Osteocyte (in vitro differentiated cells): ENCODE results near the gene FLACC1. TPM values are rescaled to one million over a fixed set of nuclear protein-coding genes. Genes with fewer than 3 reads are reported as not detected.

Source experiments
- DNase-seq: peaks from one replicate; pipeline ENCODE4 v3.0.0; 2021; ENCODE audit warnings: mixed read lengths; ENCODE audit not compliant: unreplicated experiment; ENCODE audit errors: extremely low spot score
- H3K27ac Mint-ChIP-seq: one replicate; pipeline ENCODE4 v1.8.0; 2021; ENCODE audit warnings: mild to moderate bottlenecking, mixed read lengths; ENCODE audit not compliant: unreplicated experiment
- H3K27me3 Mint-ChIP-seq: one replicate; pipeline ENCODE4 v1.8.0; 2021; ENCODE audit warnings: mixed read lengths; ENCODE audit not compliant: unreplicated experiment
- H3K36me3 Mint-ChIP-seq: one replicate; pipeline ENCODE4 v1.8.0; 2021; ENCODE audit warnings: mixed read lengths; ENCODE audit not compliant: unreplicated experiment
- H3K4me1 Mint-ChIP-seq: one replicate; pipeline ENCODE4 v1.8.0; 2021; ENCODE audit warnings: mixed read lengths; ENCODE audit not compliant: unreplicated experiment
- H3K4me3 Mint-ChIP-seq: one replicate; pipeline ENCODE4 v1.8.0; 2021; ENCODE audit warnings: mild to moderate bottlenecking, moderate library complexity, mixed read lengths; ENCODE audit not compliant: unreplicated experiment
- H3K9me3 Mint-ChIP-seq: one replicate; pipeline ENCODE4 v1.8.0; 2021; ENCODE audit warnings: mixed read lengths; ENCODE audit not compliant: unreplicated experiment
- CTCF ChIP-seq: fragments of 200-600 bp; sonication (generic); IDR thresholded peaks from 2 replicates; pipeline ENCODE4 v1.5.0; 2021; ENCODE audit warnings: antibody characterized with exemption, mild to moderate bottlenecking, moderate library complexity
- total RNA-seq: library from RNA; stranded (reverse); gene quantifications from 2 replicates; pipeline ENCODE4 v1.2.1, GENCODE V29; 2021

Gene FLACC1
- total RNA-seq, 1 donor from 2014 or later = 2.1 TPM

GRCh38 chr2:201362396-201362795 is 5.3 kb upstream of the FLACC1 start:
- DNase-seq = no peak
- Mint-ChIP-seq H3K27me3 (no peaks in the 10 kb centered on the region), H3K36me3 (peaks cover 36% of the 10 kb centered on the region), H3K27ac (no peak overlapping the region), H3K4me3 (no peak overlapping the region), H3K9me3 (peaks cover 14% of the 10 kb centered on the region), H3K4me1 (peaks cover 4% of the 10 kb centered on the region)
- no peak for TF ChIP-seq CTCF

GRCh38 chr2:201361078-201361733 is 4.1 kb upstream of the FLACC1 start:
- Mint-ChIP-seq H3K9me3 (peaks cover 5% of the 10 kb centered on the region), H3K4me3 (no peak overlapping the region), H3K27ac (no peak overlapping the region), H3K36me3 (peaks cover 27% of the 10 kb centered on the region), H3K4me1 (peaks cover 10% of the 10 kb centered on the region), H3K27me3 (no peaks in the 10 kb centered on the region)
- TF ChIP-seq CTCF = no peak
- no peak for DNase-seq

DNA sequence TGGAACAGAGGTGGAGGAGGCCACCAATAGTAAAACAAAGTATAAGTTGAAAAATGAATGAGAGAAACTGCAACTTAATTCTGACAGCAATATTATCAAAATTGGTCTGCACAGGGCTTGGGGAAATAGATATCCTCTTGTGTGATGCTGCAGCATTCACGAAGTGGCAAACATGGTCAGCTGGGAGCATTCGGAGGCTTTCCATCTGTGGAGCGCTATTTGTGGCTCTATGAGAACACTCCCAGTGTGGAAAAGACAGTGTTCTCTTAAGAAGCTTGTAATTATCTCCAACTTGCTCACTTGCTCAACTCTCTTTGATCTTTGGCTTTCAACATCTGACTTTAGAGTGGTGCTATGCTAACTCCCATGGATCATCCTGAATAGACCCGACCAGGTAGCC is 3.1 kb upstream of the FLACC1 start:
- H3K27ac Mint-ChIP-seq = no peak overlapping the region
- no peak overlapping the region for H3K4me3 Mint-ChIP-seq
- no peak for DNase-seq
- peaks cover 10% of the 10 kb centered on the region for H3K4me1 Mint-ChIP-seq
- TF ChIP-seq CTCF = no peak
- no peaks in the 10 kb centered on the region for H3K27me3 Mint-ChIP-seq
- peaks cover 27% of the 10 kb centered on the region for H3K36me3 Mint-ChIP-seq
- peaks cover 5% of the 10 kb centered on the region for H3K9me3 Mint-ChIP-seq

DNA sequence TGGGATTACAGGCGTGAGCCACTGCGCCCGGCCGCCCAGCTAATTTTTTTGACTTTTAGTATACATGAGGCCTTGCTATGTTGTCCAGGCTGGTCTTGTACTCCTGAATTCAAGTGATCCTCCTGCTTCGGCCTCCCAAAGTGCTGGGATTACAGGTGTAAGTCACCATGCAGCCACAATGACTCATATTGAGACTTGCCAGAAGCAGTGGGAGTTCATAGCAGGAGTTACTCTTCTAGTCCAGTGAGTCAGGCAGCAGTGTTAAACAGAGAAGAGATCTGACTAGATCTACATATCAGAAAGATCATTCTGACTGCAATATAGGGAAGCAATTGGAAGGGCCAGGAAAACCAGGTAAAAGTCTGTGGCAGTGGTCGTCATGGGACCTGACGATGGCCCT is 1.5 kb upstream of the FLACC1 start:
- Mint-ChIP-seq H3K36me3 (peaks cover 19% of the 10 kb centered on the region), H3K9me3 (no peaks in the 10 kb centered on the region), H3K27ac (no peak overlapping the region), H3K4me3 (no peak overlapping the region), H3K4me1 (peaks cover 10% of the 10 kb centered on the region), H3K27me3 (no peaks in the 10 kb centered on the region)
- no peak for DNase-seq
- no peak for TF ChIP-seq CTCF

- Mint-ChIP-seq H3K4me1 (peaks cover 10% of the 10 kb centered on the region), H3K27ac (no peak overlapping the region), H3K9me3 (no peaks in the 10 kb centered on the region), H3K4me3 (no peak overlapping the region), H3K36me3 (no peaks in the 10 kb centered on the region), H3K27me3 (no peaks in the 10 kb centered on the region)
- no peak for TF ChIP-seq CTCF
- DNase-seq = no peak
Observed at GRCh38 chr2:201353116-201353515, 4.0 kb downstream of the FLACC1 start.
